OCI-LY3 (cell line): ENCODE results near the gene MAP3K7.

Source experiments
- EZH2phosphoT487 ChIP-seq: fragments of 200-600 bp; shearing (Covaris generic); IDR thresholded peaks from 2 replicates; pipeline ENCODE4 v1.6.1; 2018; ENCODE audit warnings: antibody characterized with exemption, mixed run types, low read depth
- TF ChIP-seq, protein P1 (sequence below): fragments of 200-600, 300-600 bp; sonication (generic); IDR thresholded peaks from 2 replicates; pipeline ENCODE4 v1.5.1; 2014; ENCODE audit warnings: antibody characterized with exemption, low read length, low read depth

DNA sequence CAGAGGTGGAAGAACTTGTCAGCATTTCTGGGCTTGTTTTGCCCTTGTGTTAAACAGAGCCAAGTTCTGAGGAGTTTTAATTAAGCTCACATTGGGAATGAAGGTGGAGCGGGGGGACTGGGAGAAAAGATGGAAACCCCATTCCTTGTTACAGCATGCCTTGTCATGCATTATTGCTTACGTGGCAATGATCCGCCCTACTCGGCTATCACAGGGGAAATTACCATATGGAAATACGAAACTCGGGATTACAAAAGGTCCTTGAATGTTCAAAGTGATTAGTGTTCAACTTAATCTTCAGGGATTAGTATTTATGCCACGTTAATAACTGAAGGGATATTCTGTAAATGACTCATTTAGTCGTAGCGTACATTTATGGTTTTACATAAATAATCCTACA, 86.4 kb downstream of the MAP3K7 start:
- TF ChIP-seq, protein P1, sequence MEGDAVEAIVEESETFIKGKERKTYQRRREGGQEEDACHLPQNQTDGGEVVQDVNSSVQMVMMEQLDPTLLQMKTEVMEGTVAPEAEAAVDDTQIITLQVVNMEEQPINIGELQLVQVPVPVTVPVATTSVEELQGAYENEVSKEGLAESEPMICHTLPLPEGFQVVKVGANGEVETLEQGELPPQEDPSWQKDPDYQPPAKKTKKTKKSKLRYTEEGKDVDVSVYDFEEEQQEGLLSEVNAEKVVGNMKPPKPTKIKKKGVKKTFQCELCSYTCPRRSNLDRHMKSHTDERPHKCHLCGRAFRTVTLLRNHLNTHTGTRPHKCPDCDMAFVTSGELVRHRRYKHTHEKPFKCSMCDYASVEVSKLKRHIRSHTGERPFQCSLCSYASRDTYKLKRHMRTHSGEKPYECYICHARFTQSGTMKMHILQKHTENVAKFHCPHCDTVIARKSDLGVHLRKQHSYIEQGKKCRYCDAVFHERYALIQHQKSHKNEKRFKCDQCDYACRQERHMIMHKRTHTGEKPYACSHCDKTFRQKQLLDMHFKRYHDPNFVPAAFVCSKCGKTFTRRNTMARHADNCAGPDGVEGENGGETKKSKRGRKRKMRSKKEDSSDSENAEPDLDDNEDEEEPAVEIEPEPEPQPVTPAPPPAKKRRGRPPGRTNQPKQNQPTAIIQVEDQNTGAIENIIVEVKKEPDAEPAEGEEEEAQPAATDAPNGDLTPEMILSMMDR: no peak
- no peak for TF ChIP-seq EZH2phosphoT487
